ENCODE data around the gene ZNF70. TPM values are rescaled to one million over a fixed set of nuclear protein-coding genes. Genes with fewer than 3 reads are reported as not detected.

The ZNF70 gene
- total RNA-seq, 4 donors from 2014 or later = 2.7 to 7.5 (median 5.9) TPM

- H3K4me3 ChIP-seq = no peak overlapping the region
- in situ Hi-C loops (cut with MboI; ENCODE audit: low pct_ligation_motif_present in 1 of 4, low pct_unique_long_range_greater_than_20kb in 1 of 4, low sequenced_read_pairs in 3 of 4) = no loop called here
- H3K27ac ChIP-seq = peak overlapping the region in 3 of 4 donors; percentile 2 to 55 (median 14)
- 40 to 66% methylated on average over 8 to 11 of the region's 11 CpGs for WGBS, 2 donors (ENCODE audit: low coverage in 1 of 2)
- no peaks in the 10 kb centered on the region for H3K9me3 ChIP-seq
- no peak for TF ChIP-seq CTCF (IDR thresholded peaks at IDR 0.05)
- TF ChIP-seq POLR2A (IDR thresholded peaks at IDR 0.05) = no peak
- TF ChIP-seq EP300 (IDR thresholded peaks at IDR 0.05; ENCODE audit: low read depth) = no peak
- no peak for TF ChIP-seq POLR2AphosphoS5 (IDR thresholded peaks at IDR 0.05)
- H3K27me3 ChIP-seq = no peaks in the 10 kb centered on the region
- peaks cover 0 to 15% (median 7%) of the 10 kb centered on the region in 4 donors for H3K36me3 ChIP-seq
- peaks cover 19 to 54% (median 27%) of the 10 kb centered on the region in 4 donors for H3K4me1 ChIP-seq
- intact Hi-C loops (cut with DNase I; ENCODE audit: low total_unique reads) = no loop called here
- DNase-seq = no peak
These were observed 40.2 kb upstream of the ZNF70 start for GRCh38 chr22:23790819-23791737.

GRCh38 chr22:23789638-23790037 lies 38.7 kb upstream of the ZNF70 start:
- Histone ChIP-seq H3K27me3 (no peaks in the 10 kb centered on the region), H3K4me1 (peaks cover 20 to 62% (median 29%) of the 10 kb centered on the region in 4 donors), H3K36me3 (peaks cover 0 to 8% (median 3%) of the 10 kb centered on the region in 4 donors), H3K27ac (no peak overlapping the region), H3K4me3 (no peak overlapping the region), H3K9me3 (no peaks in the 10 kb centered on the region)
- no peak for DNase-seq
- 95% methylated on average over 4 of the region's 4 CpGs; no CpG with 5 or more reads in 1 of the 2 donors for WGBS, 2 donors (ENCODE audit: low coverage in 1 of 2)
- TF ChIP-seq POLR2A (IDR thresholded peaks at IDR 0.05) (no peak), EP300 (IDR thresholded peaks at IDR 0.05; ENCODE audit: low read depth) (no peak), CTCF (IDR thresholded peaks at IDR 0.05) (no peak), POLR2AphosphoS5 (IDR thresholded peaks at IDR 0.05) (no peak)
- in situ Hi-C loops (cut with MboI; ENCODE audit: low pct_ligation_motif_present in 1 of 4, low pct_unique_long_range_greater_than_20kb in 1 of 4, low sequenced_read_pairs in 3 of 4) (loop anchor here in 2 of 4 donors (10.0 kb wide), 1 partner anchor 55 kb away; no protein-coding TSS in a partner anchor), intact Hi-C loops (cut with DNase I; ENCODE audit: low total_unique reads) (no loop called here)

DNA sequence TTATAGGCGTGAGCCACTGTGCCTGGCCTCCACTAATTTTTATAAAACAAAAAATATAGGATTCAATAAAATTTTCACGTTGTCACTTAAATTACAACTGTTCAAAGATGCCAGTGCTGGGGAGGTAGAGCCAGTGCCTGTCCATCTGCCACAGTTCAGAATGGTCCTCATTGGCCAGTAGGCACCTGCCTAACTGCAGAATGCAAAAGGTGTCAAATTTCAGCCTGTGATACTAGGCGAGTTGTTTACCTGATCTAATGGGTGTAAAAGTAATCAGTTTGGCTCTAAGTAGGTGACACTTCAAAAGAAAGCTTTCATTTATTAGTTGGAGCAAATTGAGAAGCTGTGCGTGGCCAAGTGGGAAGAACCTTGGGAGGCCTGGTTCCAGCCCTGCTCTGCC lies 38.2 kb upstream of the ZNF70 start:
- 33 to 78% methylated on average over 1 to 4 of the region's 4 CpGs for WGBS, 2 donors (ENCODE audit: low coverage in 1 of 2)
- Histone ChIP-seq H3K36me3 (peaks cover 0 to 3% (median 1%) of the 10 kb centered on the region in 4 donors), H3K9me3 (no peaks in the 10 kb centered on the region), H3K4me1 (peaks cover 20 to 67% (median 35%) of the 10 kb centered on the region in 4 donors), H3K4me3 (no peak overlapping the region), H3K27me3 (no peaks in the 10 kb centered on the region), H3K27ac (no peak overlapping the region)
- no peak for DNase-seq
- in situ Hi-C loops (cut with MboI; ENCODE audit: low pct_ligation_motif_present in 1 of 4, low pct_unique_long_range_greater_than_20kb in 1 of 4, low sequenced_read_pairs in 3 of 4) (loop anchor here in 2 of 4 donors (10.0 kb wide), 1 partner anchor 56 kb away; no protein-coding TSS in a partner anchor), intact Hi-C loops (cut with DNase I; ENCODE audit: low total_unique reads) (no loop called here)
- TF ChIP-seq POLR2AphosphoS5 (IDR thresholded peaks at IDR 0.05) (no peak), CTCF (IDR thresholded peaks at IDR 0.05) (no peak), EP300 (IDR thresholded peaks at IDR 0.05; ENCODE audit: low read depth) (no peak), POLR2A (IDR thresholded peaks at IDR 0.05) (no peak)

DNA sequence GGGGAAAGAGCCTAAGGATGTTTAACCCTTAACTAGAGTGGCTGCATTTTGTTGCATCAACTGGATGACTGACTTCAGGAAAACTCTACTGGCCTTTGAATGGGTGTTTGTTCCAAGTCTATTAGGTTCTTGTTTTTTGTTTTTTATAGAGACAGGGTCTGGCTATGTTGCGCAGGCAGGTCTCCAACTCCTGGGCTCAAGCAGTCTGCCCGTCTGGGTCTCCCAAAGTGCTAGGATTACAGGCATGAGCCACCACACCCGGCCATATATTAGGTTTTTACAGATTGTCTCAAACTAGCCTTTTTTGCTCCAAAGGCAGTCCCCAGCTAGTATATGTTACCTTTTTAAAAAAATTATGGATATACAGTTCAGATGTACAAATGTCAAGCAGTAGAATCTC lies 37.0 kb upstream of the ZNF70 start:
- TF ChIP-seq POLR2A (IDR thresholded peaks at IDR 0.05) (no peak), EP300 (IDR thresholded peaks at IDR 0.05; ENCODE audit: low read depth) (no peak), POLR2AphosphoS5 (IDR thresholded peaks at IDR 0.05) (no peak), CTCF (IDR thresholded peaks at IDR 0.05) (no peak)
- DNase-seq = no peak
- peak overlapping the region; percentile 97 to 99 (median 98) for H3K27ac ChIP-seq
- no peaks in the 10 kb centered on the region for H3K27me3 ChIP-seq
- H3K4me3 ChIP-seq = peak overlapping the region; percentile 73 to 89 (median 86)
- in situ Hi-C loops (cut with MboI; ENCODE audit: low pct_ligation_motif_present in 1 of 4, low pct_unique_long_range_greater_than_20kb in 1 of 4, low sequenced_read_pairs in 3 of 4) (loop anchor here in 2 of 4 donors (10.0 kb wide), 1 partner anchor 57 kb away; no protein-coding TSS in a partner anchor), intact Hi-C loops (cut with DNase I; ENCODE audit: low total_unique reads) (no loop called here)
- H3K36me3 ChIP-seq = no peaks in the 10 kb centered on the region
- WGBS, 2 donors (ENCODE audit: low coverage in 1 of 2) = 48 to 75% methylated on average over 1 to 3 of the region's 3 CpGs
- H3K9me3 ChIP-seq = no peaks in the 10 kb centered on the region
- H3K4me1 ChIP-seq = peaks cover 20 to 74% (median 42%) of the 10 kb centered on the region in 4 donors
